GM21515 (cell line): ENCODE data around the gene CKS2.

ENCODE experiments used
- ATAC-seq: cut with Tn5 transposase; IDR thresholded peaks from one replicate; pipeline ENCODE4 v1.9.1; 2021; ENCODE audit not compliant: unreplicated experiment

Gene CKS2

GRCh38 chr9:89363921-89364665, 53.1 kb downstream of the CKS2 start:
- no peak for ATAC-seq

GRCh38 chr9:89364666-89365531, 53.9 kb downstream of the CKS2 start:
- ATAC-seq: no peak

GRCh38 chr9:89365532-89365912, 54.5 kb downstream of the CKS2 start:
- no peak for ATAC-seq
